GM21528 (cell line): ENCODE results near the gene BICDL1.
"Not testable (repeated sequence)": the region's sequence is repeated elsewhere in the genome, so short reads cannot be mapped to it uniquely, and the experiment has no call there.

ENCODE experiments used
- ATAC-seq: cut with Tn5 transposase; IDR thresholded peaks from one replicate; pipeline ENCODE4 v1.9.1; 2021; ENCODE audit warnings: mild to moderate bottlenecking, moderate library complexity; ENCODE audit not compliant: unreplicated experiment, low FRiP score

Gene BICDL1, protein sequence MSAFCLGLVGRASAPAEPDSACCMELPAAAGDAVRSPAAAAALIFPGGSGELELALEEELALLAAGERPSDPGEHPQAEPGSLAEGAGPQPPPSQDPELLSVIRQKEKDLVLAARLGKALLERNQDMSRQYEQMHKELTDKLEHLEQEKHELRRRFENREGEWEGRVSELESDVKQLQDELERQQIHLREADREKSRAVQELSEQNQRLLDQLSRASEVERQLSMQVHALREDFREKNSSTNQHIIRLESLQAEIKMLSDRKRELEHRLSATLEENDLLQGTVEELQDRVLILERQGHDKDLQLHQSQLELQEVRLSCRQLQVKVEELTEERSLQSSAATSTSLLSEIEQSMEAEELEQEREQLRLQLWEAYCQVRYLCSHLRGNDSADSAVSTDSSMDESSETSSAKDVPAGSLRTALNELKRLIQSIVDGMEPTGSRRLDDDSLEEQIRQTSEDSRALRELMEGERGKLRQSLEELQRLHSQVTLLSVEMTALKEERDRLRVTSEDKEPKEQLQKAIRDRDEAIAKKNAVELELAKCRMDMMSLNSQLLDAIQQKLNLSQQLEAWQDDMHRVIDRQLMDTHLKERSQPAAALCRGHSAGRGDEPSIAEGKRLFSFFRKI

DNA sequence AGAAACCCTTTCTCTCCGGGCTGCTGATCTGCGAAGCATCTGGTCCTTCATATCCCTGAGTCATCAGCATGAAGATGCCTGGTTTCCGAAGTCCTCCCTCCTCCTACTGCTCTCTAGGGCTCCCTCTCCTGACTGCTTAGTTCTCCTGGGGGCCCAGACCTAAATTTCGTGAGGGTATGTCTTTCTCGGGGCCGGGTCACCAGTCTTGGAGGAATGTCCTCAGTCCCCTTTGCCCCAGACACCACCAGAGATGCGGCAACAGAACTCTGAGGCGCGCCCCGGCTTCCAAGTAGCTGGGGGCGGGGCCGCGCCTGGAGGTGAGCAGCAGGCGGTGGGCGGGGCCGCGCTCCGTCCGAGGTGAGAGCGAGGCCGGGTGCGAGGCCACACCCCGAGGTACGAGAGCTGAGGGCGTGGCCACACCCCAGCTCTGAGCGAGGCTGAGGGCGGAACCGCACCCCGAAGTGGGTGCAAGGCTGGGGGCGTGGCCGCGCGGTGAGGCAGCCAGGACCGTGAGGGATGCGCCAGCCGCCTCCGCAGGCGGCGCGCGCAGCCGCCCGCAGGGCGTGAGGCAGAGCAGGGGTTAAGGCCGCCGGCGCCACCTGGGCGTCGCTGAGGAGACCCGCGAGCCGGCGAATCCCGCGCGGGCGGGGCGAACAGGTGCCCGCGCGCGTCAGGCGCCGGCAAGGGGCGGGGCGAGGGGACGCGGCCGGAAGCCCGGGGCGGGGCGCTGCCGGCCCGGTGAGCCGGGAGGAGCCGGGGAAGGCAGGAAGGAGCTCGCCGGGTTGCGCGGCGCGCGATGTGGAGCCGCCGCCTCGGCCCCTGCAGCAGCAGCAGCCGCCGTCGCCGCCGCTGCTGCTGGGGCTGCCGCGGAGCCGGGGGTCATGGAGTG, at the start of gene BICDL1:
Gene BICDL1, plus strand, starts transcription at position 765 of the 889 bp plus-strand sequence. CDS start 633 bp downstream, outside the sequence.
- peak; percentile 85 for ATAC-seq

DNA sequence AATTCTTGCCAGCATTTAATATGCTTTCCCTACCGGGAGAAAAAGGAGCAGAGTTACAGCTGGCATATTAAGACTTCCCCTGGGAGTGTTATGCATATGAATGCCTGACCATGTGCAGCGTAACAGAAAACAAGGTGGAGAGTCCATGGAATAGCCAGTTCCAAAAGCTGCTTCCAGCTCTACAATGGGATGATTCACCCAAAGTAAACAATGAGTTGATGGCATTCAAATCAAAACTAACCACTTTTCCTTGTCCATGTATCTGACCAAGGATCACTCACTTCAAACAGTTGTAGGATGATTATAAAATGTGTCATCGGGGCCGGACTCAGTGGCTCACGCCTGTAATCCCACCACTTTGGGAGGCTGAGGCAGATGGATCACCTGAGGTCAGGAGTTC, 48.1 kb upstream of the BICDL1 start:
- ATAC-seq: no peak

DNA sequence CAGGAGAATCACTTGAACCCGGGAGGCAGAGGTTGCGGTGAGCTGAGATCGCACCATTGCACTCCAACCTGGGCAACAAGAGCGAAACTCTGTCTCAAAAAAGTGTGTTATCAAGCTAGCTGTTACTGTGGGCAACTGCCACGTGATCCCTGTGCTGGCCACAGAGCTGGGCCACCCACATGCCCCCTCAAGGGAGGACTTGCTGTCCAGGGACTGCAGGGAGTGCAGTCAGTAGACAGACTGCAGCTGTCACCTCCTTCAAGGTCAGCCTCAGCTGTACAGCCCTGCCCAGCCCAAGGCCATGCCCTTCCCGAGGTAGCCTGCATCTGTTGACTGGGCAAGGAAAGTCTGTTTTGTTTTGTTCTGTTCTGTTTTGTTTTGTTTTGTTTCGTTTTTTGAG, 46.6 kb upstream of the BICDL1 start:
- no peak for ATAC-seq

DNA sequence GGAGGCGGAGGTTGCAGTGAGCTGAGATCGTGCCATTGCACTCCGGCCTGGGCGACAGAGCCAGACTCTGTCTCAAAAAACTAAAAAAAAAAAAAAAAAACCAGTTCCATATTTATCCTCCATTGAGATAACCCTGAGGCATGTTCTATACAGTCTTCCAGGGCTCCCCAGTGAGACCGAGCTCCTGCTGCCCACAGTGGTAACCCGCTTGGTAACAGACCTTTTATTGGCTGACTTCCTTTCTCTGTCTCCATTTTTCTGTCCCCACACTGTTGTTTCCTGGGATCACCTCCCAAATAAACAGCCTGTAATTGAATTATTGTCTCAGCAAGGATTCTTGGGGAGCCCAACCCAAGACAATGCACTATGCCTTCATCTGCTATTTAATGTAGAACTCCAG, 42.8 kb upstream of the BICDL1 start:
- ATAC-seq: no peak

DNA sequence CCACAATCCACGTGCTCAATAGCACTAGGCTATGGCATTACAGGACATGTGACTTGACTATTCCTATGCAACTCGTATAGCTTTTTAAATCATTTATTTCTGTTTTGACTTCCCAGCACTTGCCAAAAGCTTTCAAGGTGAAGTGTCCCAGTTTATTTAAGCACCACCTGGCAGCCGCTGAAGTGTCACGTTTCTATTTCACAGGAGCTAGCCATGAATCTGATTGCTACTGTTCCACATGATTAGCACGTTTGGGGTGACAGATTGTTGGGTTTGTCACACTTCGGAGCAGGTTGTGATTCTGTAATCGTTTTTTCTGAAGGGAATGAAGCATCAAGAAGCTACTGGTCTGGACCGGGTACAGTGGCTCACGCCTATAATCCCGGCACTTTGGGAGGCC, 39.9 kb upstream of the BICDL1 start:
- no peak for ATAC-seq

DNA sequence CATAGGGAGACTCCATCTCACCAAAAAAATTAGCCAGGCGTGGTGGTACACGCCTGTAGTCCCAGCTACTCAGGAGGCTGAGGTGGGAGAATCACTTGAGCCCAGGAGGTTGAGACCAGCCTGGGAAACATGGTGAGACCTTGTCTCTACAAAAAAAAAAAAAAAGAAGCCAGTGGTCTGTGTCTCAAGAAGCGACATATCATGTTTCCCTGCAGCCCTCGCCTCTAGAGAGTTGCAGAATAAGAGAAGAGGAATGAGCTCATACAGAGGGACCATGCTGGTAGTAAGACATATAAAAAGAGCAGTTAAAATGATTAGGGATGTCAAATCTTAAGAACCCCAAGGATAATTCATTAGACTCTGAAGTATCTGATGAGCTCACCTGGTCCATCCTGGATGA, 39.4 kb upstream of the BICDL1 start:
- no peak for ATAC-seq

DNA sequence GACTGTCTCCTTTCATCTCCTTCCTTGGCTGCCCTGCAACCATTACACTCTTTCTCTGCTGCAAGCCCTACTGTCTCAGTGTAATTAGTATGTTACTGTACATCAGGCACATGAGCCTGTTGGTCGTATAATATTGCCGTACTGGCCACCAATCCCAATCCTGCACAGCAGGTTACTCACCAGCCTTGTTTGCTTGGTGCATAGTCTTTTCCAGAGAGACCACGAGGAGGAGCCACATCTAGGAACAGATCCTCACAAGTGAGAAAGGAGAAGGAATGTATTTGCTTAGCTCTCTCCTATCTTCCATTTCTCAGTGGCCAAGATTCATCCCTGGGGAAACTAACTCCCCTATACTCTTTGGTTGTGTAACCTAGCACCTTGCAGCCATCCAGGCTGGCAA, 33.0 kb upstream of the BICDL1 start:
- no peak for ATAC-seq

DNA sequence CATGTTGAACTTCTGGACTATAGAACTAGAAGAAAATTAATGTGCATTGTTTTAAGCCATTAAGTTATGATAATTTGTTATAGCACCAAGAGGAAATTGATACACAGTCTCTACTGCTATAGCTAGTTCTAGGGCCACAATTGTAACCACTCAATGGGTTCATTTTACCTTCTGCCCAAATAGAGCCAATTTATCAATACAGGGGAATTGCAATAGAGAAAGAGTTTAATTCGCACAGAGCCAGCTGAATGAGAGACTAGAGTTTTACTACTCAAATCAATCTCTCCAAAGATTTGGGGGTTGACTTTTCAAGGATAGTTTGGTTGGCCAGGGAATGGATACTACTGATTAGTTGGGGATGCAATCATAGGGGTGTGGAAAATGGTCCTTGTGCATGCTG, 31.9 kb upstream of the BICDL1 start:
- no peak for ATAC-seq

DNA sequence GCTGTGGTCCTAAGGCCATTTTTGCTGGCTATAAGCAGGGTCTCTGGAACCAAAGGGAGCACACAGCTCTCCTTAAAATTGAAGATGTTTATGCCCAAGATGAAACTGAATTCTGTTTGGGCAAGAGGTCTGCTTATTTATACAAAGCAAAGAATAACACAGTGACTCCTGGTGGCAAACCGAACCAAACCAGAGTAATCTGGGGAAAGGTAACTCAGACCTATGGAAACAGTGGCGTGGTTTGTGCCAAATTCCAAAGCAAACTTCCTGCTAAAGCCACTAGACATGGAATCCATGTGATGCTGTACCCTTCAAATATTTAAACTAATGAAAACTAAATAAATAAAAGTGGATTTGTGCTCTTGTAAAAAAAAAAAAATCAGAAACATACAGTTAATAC, 29.6 kb upstream of the BICDL1 start:
- no peak for ATAC-seq

DNA sequence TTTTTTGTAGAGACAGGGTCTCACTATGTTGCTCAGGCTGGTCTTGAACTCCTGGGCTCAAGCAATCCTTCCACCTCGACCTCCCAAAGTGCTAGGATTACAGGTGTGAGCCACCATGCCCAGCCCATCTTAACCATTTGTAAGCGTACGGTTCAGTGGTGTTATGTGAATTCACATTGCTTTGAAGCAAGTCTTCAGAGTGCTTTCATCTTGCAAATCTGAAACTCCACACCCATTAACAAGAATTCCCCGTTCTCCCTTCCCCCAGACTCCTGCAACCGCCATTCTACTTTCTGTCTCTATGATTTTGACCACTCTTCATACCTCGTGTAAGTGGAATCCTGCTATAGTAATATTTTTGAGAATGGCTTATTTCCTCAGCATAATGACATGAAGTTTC, 24.9 kb upstream of the BICDL1 start:
- ATAC-seq: no peak

DNA sequence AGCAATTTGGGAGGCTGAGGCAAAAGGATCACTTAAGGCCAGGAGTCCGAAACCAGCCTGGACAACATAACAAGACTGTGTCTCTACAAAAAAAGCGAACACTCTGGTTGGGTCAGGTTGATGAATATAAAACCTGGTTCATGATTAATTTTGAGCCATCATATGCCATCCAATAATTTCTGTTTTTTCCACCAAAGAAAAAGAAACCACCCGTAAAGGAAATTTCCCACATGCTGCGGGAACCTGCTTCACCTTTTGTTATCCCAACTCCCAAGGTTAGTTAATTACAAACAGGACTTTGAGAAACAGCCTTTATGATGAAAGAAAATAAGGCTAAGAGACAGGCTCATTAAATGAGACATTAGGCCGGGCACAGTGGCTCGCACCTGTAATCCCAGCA, 24.1 kb upstream of the BICDL1 start:
- no peak for ATAC-seq

DNA sequence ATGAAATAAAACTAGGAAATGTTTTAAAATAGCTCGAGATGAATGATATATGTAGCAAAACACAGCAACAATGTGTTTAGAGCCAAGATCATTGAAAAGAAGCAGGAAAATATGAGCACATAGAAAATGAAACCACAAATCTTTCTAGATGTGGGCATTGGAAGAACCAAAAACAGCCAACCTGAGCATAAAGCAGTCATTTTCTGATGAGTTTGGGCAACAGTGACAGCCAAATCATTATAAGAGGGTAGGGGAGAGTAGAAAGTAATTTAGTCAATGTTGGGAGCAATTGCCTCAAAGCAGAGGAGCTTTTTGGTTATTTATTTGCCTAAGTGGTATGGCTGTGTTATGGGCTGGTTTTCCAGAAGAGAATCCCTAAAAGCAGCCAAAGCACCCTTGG, 8.8 kb upstream of the BICDL1 start:
- no peak for ATAC-seq

DNA sequence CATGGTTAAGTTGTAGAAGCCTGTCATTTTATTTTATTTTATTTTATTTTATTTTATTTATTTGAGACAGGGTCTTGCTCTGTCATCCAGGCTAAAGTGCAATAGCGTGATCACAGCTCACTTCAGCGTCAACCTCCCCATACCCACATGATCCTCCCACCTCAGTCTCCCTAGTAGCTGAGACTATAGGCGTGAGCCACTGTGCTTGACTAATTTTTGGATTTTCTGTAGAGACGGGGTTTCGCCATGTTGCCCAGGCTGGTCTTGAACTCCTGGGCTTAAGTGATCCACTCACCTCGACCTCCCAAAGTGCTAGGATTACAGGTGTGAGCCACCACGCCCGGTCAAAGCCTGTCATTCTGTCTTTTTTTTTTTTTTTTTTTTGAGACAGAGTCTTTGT, 8.3 kb upstream of the BICDL1 start:
- ATAC-seq: not testable (repeated sequence)

DNA sequence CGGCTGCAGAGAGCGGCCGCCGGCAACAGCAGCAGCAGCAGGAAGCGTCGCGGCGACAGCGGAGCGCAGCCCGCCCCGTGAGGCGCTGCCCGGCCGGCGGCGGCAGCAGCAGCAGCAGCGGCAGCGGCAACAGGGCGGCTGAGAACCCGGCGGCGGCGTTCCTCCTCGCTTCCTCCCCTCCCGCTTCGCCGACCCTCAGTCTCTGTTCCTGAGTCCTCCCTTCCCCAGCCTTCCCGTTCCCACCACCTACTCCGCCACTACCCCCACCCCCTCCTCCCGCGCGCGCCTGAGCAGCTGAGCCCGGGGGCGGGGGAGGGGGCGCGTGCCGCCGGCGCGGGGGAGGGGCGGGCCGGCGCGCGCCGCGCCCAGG, 310 bp downstream of the BICDL1 start:
- ATAC-seq: peak; percentile 38

DNA sequence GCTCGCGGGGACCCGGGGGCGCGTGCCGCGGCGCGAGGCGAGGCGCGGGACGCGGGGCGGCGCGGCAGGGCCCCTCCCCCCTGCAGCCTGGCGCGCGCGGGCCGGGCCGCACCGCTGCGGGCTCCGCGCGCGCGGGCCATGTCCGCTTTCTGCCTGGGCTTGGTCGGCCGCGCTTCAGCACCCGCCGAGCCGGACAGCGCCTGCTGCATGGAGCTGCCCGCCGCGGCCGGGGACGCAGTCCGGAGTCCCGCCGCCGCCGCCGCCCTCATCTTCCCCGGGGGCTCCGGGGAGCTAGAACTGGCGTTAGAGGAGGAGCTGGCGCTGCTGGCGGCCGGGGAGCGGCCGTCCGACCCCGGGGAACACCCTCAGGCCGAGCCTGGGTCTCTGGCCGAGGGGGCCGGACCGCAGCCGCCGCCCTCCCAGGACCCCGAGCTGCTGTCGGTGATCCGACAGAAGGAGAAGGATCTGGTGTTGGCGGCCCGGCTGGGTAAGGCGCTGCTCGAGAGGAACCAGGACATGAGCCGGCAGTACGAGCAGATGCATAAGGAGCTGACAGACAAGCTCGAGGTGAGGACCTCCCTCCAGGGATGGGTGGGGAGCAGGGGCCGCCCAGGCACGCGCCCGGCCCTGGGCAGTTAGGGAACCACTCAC, 820 bp downstream of the BICDL1 start:
- peak; percentile 37 for ATAC-seq

DNA sequence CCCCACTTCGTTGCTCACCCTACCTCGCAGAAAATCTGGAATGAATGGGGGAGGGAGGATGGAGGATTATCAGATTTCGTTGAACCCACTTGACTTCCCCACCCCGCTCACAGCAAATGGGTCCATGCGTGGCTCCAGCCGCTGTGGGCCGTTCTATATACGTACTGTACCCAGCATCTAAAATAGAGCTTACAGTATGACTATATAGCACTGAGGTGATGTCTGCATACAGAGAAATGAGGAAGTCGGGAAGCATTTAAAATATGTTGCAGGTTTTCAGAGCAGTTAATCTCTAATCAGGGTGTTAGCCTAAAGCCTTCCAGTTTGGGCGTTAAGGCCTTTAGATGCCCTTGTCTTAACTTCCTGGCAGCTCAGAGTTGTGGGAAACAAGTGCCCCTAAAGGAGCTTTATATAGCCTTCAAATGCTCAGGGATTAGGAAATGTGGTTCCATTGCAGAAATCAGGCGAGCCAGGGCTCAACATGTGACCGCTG, 1.4 kb downstream of the BICDL1 start:
- no peak for ATAC-seq

DNA sequence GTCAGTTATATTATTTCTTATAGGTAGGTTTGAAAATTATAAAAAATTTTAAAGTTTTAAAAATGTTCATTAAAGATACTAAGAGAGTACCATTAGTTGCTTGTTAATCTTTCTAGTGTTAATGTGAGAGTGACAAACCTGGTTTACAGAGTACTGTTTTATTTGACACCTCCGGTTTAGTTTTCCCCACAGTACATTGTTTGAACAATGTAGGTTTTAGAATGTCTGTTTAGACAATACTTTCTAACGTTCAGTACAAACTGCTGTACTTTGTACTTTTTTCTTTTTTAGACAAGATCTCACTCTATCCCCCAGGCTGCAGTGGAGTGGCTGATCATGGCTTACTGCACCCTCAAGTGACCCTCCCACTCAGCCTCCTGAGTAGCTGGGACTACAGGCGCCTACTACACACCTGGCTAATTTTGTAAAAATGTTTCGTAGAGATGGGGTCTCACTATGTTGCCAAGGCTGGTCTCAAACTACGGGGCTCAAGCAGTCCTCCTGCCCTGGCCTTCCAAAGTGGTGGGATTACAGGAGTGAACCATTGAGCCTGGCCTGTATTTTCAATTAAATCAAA, 3.2 kb downstream of the BICDL1 start:
- no peak for ATAC-seq

DNA sequence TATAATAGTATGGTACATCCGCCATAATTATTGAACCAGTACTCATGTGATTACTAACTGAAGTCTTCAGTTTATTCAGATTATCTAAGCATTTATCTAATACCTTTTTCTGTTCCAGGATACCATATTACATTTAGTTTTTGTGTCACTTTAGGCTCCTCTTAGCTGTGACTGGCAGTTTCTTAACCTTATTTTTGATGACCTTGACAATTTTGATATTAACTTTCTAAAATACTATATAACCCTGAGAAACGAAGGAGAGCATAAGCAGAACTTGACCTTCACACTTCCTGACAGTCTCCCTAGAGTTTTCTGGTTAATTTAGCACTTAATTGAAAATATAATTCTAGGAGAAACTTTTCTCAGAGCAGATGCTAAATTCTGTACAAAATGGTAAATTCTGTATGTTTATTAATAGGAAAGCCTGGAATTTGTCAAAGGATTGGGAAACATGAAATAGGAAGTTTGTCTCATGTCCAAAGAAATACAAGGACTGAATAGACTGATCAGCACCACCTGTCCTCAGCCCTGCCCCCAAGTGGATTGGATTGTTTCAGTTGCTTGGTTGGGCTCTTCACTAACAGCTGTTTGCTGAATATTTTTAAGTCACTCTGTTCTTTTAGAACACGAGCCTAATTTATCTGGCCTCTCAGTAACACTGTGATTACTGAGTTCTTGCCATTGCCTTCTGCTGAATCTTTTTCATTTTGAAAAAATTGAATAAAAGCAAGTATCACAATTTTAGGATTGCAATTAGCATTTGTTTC, 6.0 kb downstream of the BICDL1 start:
- ATAC-seq: no peak

DNA sequence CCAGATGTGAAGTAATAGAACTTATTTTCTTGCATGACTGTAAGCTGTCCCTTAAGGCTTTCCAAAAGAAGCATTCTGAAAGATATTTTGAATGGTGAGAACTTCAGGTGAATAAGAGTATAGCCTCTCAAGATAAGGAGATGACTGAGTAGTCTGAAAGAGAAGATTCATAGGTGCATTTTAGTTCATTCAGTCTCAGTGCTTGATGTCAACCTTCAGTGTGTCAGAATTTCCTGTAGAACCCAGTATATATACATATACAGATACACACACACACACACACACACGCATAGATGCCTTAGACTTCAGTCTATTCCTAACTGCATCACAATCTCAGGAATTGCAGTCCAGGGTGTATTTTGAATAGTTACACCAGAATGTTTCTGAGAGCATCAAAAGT, 7.4 kb downstream of the BICDL1 start:
- no peak for ATAC-seq
